Right lobe of liver (tissue), 6 donors: Measurements from ENCODE around the gene COPS8. TPM values are rescaled to one million over a fixed set of nuclear protein-coding genes. Genes with fewer than 3 reads are reported as not detected.

Source experiments
- ATAC-seq, 4 donors: fragments of 200-7000 bp; cut with Tn5 transposase; one replicate each; pipeline ENCODE4 v1.9.1; 2020; ENCODE audit warnings: mild to moderate bottlenecking in 4 of 4, moderate library complexity in 4 of 4
- DNase-seq, 3 donors: peaks; one replicate each; pipeline ENCODE4 v3.0.0-alpha.2; 2020
- H3K27ac ChIP-seq, 3 donors: fragments of 200-600 bp; one replicate each; pipeline ENCODE4 v1.8.0; 2022
- H3K27me3 ChIP-seq, 2 donors: fragments of 200-600 bp; one replicate each; pipeline ENCODE4 v1.8.0; 2022
- H3K36me3 ChIP-seq, 4 donors: fragments of 200-600 bp; sonication (generic) in 1 of 4; one replicate each; pipeline versions ENCODE4 v1.5.1 to v1.8.0; 2017 to 2022; ENCODE audit warnings: control low read depth in 1 of 4
- H3K4me1 ChIP-seq, 4 donors: fragments of 200-600 bp; sonication (generic) in 1 of 4; one replicate each; pipeline versions ENCODE4 v1.5.1 to v1.8.0; 2017 to 2022; ENCODE audit warnings: control low read depth in 1 of 4
- H3K4me3 ChIP-seq, 3 donors: fragments of 200-600 bp; one replicate each; pipeline ENCODE4 v1.8.0; 2022
- H3K9me3 ChIP-seq, 4 donors: fragments of 200-600 bp; sonication (generic) in 1 of 4; one replicate each; pipeline versions ENCODE4 v1.5.1 to v1.8.0; 2017 to 2022; ENCODE audit warnings: control low read depth in 1 of 4
- POLR2A ChIP-seq: fragments of 450-650 bp; IDR thresholded peaks from one replicate; pipeline ENCODE4 v1.6.1; 2017; ENCODE audit warnings: antibody characterized with exemption, mild to moderate bottlenecking
- WGBS: methylation state at CpG from one replicate; pipeline ENCODE4 v1.1.6; 2018; ENCODE audit warnings: low coverage, low lambda C conversion rate; ENCODE audit not compliant: insufficient coverage; ENCODE audit errors: missing lambda C conversion rate; 5-methylcytosine and 5-hydroxymethylcytosine counted together
- intact Hi-C, 2 donors: fragments of 100-400 bp; cut with DNase I; formaldehyde crosslinking; loops; one replicate each; pipeline versions ENCODE4 v1.11.2 to v1.14.1; 2022
- total RNA-seq, 6 experiments: library from RNA; depleted of rRNA in 2 of 6; stranded (reverse); fragments of >200 nt in 2 of 6; fragmentation: NEBNext Ultra II Directional in 3 of 6; extraction: Animal tissue kit (Norgen Biotek cat#: 25700) in 3 of 6; gene quantifications; one replicate each; pipeline versions ENCODE4 v1.1.0 to v1.2.4, GENCODE V29; 2016 to 2023
- TF ChIP-seq, protein P1 (sequence below), 4 donors: fragments of 200-600 bp in 3 of 4; fragments of 450-650 bp in 1 of 4; IDR thresholded peaks; one replicate each; pipeline versions ENCODE4 v1.5.1 to v1.8.0; 2016 to 2022; ENCODE audit warnings: antibody characterized with exemption in 4 of 4, mild to moderate bottlenecking in 2 of 4
- donor health status: DM: no; HTN: yes; CAD: no.
- donor health status: DM: no; HTN: no; CAD: no.
- donor health status: DM: no; HTN: no; CAD: no.
- donor health status: DM: no; HTN: yes; CAD: no.
- donor health status: DM: no; HTN: yes; CAD: no.

COPS8 gene
- total RNA-seq, 6 experiments from 2014 or later: 14.3 to 51.5 (median 18.0) TPM

DNA sequence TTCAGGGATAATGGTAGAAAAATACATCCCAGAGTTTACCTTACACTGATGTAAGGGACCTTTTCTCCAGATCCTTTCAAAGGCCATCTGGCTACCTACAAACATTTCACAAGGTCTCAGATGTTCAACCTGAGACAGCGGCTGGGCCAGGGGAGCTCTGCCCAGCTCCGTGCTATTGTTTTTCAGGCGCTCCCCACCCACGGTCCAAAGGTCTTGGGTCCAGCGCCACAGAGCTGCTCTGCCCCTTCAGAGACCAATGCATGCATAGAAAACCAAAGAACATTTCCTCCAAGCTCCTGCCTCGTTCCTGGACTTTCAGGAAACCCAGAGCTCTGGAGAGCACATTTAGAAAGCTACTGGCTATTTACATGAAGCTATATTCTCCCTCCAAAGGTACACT, 40.3 kb downstream of the COPS8 start:
- ATAC-seq: no peak
- no peak for TF ChIP-seq POLR2A
- TF ChIP-seq, protein P1, sequence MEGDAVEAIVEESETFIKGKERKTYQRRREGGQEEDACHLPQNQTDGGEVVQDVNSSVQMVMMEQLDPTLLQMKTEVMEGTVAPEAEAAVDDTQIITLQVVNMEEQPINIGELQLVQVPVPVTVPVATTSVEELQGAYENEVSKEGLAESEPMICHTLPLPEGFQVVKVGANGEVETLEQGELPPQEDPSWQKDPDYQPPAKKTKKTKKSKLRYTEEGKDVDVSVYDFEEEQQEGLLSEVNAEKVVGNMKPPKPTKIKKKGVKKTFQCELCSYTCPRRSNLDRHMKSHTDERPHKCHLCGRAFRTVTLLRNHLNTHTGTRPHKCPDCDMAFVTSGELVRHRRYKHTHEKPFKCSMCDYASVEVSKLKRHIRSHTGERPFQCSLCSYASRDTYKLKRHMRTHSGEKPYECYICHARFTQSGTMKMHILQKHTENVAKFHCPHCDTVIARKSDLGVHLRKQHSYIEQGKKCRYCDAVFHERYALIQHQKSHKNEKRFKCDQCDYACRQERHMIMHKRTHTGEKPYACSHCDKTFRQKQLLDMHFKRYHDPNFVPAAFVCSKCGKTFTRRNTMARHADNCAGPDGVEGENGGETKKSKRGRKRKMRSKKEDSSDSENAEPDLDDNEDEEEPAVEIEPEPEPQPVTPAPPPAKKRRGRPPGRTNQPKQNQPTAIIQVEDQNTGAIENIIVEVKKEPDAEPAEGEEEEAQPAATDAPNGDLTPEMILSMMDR (IDR thresholded peaks at IDR 0.05): no peak
- Histone ChIP-seq H3K27ac (no peak overlapping the region), H3K27me3 (no peaks in the 10 kb centered on the region), H3K9me3 (no peaks in the 10 kb centered on the region), H3K4me3 (no peak overlapping the region), H3K4me1 (no peaks in the 10 kb centered on the region), H3K36me3 (no peaks in the 10 kb centered on the region)
- 30% methylated on average over 6 of the region's 6 CpGs for WGBS
- intact Hi-C loops: no loop called here
- no peak for DNase-seq

GRCh38 chr2:237126519-237127174, 41.0 kb downstream of the COPS8 start:
- Histone ChIP-seq H3K4me1 (no peaks in the 10 kb centered on the region), H3K9me3 (no peaks in the 10 kb centered on the region), H3K4me3 (no peak overlapping the region), H3K27ac (no peak overlapping the region), H3K36me3 (no peaks in the 10 kb centered on the region), H3K27me3 (no peaks in the 10 kb centered on the region)
- ATAC-seq: no peak
- no peak for DNase-seq
- 74% methylated on average over 4 of the region's 13 CpGs for WGBS
- intact Hi-C loops: no loop called here
- no peak for TF ChIP-seq POLR2A
- TF ChIP-seq, protein P1 (IDR thresholded peaks at IDR 0.05): no peak

DNA sequence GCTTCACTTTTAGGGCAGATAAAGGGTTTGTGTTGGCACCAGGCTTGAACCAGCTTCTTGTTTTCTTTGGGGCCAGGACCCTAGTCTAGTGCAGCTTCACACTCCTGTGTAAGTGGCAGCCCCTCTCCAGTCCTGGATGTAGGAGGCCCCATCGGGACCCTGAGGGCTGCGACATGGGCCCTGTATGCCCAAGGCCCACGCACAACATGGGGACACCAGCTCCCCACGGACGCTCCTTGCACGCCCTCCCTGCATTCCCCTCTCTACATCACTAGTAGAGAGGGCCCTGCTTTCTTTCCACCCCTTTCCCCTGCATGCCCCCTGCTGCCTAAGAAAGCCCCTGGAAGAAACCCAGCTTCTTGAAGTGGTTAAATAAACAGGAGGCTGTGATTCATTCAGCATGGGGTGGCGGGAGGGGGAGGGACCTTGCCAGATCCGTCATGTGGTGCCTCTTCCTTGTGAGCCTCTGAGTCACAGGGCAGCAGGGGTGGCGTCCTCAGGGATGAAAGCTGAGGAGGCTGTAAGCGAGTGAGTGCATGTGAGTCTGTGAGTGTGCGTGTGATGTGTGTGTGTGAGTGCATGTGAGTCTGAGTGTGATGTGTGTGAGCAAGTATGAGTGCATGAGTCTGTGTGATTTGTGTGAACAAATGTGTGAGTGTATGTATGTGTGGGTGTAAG, 42.5 kb downstream of the COPS8 start:
- peak in 1 of 3 donors; percentile 59 for DNase-seq
- ATAC-seq: peak; percentile 33 to 84 (median 60)
- H3K9me3 ChIP-seq: no peaks in the 10 kb centered on the region
- 54% methylated on average over 11 of the region's 11 CpGs for WGBS
- no peak overlapping the region for H3K27ac ChIP-seq
- intact Hi-C loops: no loop called here
- H3K4me1 ChIP-seq: no peaks in the 10 kb centered on the region
- H3K36me3 ChIP-seq: no peaks in the 10 kb centered on the region
- no peaks in the 10 kb centered on the region for H3K27me3 ChIP-seq
- H3K4me3 ChIP-seq: no peak overlapping the region
- TF ChIP-seq, protein P1 (IDR thresholded peaks at IDR 0.05): no peak
- TF ChIP-seq POLR2A: no peak

- Histone ChIP-seq H3K4me1 (no peaks in the 10 kb centered on the region), H3K36me3 (no peaks in the 10 kb centered on the region), H3K4me3 (no peak overlapping the region), H3K9me3 (no peaks in the 10 kb centered on the region), H3K27ac (no peak overlapping the region), H3K27me3 (no peaks in the 10 kb centered on the region)
- ATAC-seq (no peak), DNase-seq (no peak)
- WGBS: 91% methylated on average over 9 of the region's 10 CpGs
- intact Hi-C loops: no loop called here
- TF ChIP-seq, protein P1 (IDR thresholded peaks at IDR 0.05): no peak
- TF ChIP-seq POLR2A: no peak
Measured at GRCh38 chr2:237128845-237129592, 43.3 kb downstream of the COPS8 start.
